Esophagus muscularis mucosa (tissue), 4 donors: Measurements from ENCODE around the gene MUC15. TPM values are rescaled to one million over a fixed set of nuclear protein-coding genes. Genes with fewer than 3 reads are reported as not detected.

Experiments used
- DNase-seq: peaks from one replicate; pipeline ENCODE4 v3.0.0-alpha.2; 2017; ENCODE audit errors: extremely low spot score
- H3K27ac ChIP-seq, 4 donors: fragments of 200-600 bp; sonication (generic); replicated peaks in 1 of 4; 1 replicate in 3 of 4; 2 replicates in 1 of 4; pipeline ENCODE4 v1.5.1; 2016 to 2019; ENCODE audit warnings: mild to moderate bottlenecking in 1 of 4
- H3K27me3 ChIP-seq, 4 donors: fragments of 200-600 bp; sonication (generic); one replicate each; pipeline versions ENCODE4 v1.5.1 to v1.6.0; 2016 to 2019
- H3K36me3 ChIP-seq, 4 donors: fragments of 200-600 bp; sonication (generic); one replicate each; pipeline ENCODE4 v1.5.1; 2016 to 2019
- H3K4me1 ChIP-seq, 4 donors: fragments of 200-600 bp; sonication (generic); one replicate each; pipeline ENCODE4 v1.5.1; 2016 to 2019
- H3K4me3 ChIP-seq, 4 donors: fragments of 200-600 bp; sonication (generic); 1 replicate in 2 of 4; 2 replicates in 2 of 4; pipeline ENCODE4 v1.5.1; 2016 to 2019; ENCODE audit warnings: mild to moderate bottlenecking in 4 of 4, moderate library complexity in 1 of 4
- H3K9me3 ChIP-seq, 4 donors: fragments of 200-600 bp; sonication (generic); 1 replicate in 3 of 4; 2 replicates in 1 of 4; pipeline ENCODE4 v1.5.1; 2016 to 2019
- EP300 ChIP-seq: sonication (generic); formaldehyde crosslinking; IDR thresholded peaks from one replicate; pipeline ENCODE4 v1.6.1; 2017; ENCODE audit warnings: antibody characterized with exemption
- POLR2A ChIP-seq: fragments of 450-650 bp; IDR thresholded peaks from one replicate; pipeline ENCODE4 v1.6.1; 2017; ENCODE audit warnings: antibody characterized with exemption, moderate library complexity, mild to moderate bottlenecking, low read depth
- POLR2AphosphoS5 ChIP-seq, 2 donors: sonication (generic); formaldehyde crosslinking; IDR thresholded peaks; one replicate each; pipeline ENCODE4 v1.6.1; 2017; ENCODE audit warnings: antibody characterized with exemption in 2 of 2
- WGBS: methylation state at CpG from one replicate; pipeline ENCODE4 v1.1.5; 2018; 5-methylcytosine and 5-hydroxymethylcytosine counted together
- intact Hi-C: fragments of 100-400 bp; cut with DNase I; formaldehyde crosslinking; loops from one replicate; pipeline ENCODE4 v1.15.1; 2023
- total RNA-seq, 4 donors: library from RNA; depleted of rRNA; stranded (reverse); fragments of >200 nt; gene quantifications; one replicate each; pipeline versions ENCODE4 v1.1.0 to v1.2.1, GENCODE V29; 2016
- TF ChIP-seq, protein P1 (sequence below), 3 experiments: fragments of 200-600 bp in 2 of 3; fragments of 450-650 bp in 1 of 3; sonication (generic) in 2 of 3; IDR thresholded peaks; one replicate each; pipeline ENCODE4 v1.5.1; 2017 to 2019; ENCODE audit warnings: antibody characterized with exemption in 3 of 3, mild to moderate bottlenecking in 2 of 3, moderate library complexity in 1 of 3

Gene MUC15
- total RNA-seq, 4 donors from 2014 or later, result 0.42 to 12.2 (median 1.3) TPM

DNA sequence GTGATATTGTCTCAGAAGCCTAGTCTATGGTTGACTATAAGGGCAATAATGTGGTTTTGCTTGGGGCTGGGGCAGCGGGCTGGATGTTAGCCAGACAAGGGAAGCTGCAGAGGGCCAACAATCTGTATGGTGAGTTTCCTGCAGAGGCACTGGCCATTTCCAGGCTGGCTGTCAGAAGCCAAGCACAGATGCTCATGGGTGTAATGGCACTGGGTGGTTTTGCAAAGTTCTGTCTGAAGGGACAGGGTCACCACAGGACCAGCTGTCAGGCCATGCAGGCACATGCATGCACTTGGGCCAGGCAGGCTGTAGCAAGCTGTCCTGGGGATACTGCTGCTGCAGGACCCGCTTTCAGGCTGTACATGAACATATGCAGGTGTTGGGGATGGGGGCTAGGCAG is 41.7 kb upstream of the MUC15 start:
- TF ChIP-seq POLR2A, result no peak
- TF ChIP-seq, protein P1, sequence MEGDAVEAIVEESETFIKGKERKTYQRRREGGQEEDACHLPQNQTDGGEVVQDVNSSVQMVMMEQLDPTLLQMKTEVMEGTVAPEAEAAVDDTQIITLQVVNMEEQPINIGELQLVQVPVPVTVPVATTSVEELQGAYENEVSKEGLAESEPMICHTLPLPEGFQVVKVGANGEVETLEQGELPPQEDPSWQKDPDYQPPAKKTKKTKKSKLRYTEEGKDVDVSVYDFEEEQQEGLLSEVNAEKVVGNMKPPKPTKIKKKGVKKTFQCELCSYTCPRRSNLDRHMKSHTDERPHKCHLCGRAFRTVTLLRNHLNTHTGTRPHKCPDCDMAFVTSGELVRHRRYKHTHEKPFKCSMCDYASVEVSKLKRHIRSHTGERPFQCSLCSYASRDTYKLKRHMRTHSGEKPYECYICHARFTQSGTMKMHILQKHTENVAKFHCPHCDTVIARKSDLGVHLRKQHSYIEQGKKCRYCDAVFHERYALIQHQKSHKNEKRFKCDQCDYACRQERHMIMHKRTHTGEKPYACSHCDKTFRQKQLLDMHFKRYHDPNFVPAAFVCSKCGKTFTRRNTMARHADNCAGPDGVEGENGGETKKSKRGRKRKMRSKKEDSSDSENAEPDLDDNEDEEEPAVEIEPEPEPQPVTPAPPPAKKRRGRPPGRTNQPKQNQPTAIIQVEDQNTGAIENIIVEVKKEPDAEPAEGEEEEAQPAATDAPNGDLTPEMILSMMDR (IDR thresholded peaks at IDR 0.05), result no peak
- TF ChIP-seq POLR2AphosphoS5 (IDR thresholded peaks at IDR 0.05), result no peak
- no peak for TF ChIP-seq EP300
- intact Hi-C loops, result no loop called here
- no peaks in the 10 kb centered on the region for H3K27me3 ChIP-seq
- no peaks in the 10 kb centered on the region for H3K4me1 ChIP-seq
- WGBS, result 52% methylated on average over 2 of the region's 2 CpGs
- DNase-seq, result no peak
- H3K27ac ChIP-seq, result no peak overlapping the region
- H3K4me3 ChIP-seq, result no peak overlapping the region
- H3K9me3 ChIP-seq, result peaks cover 0 to 4% (median 0%) of the 10 kb centered on the region in 4 donors
- H3K36me3 ChIP-seq, result no peaks in the 10 kb centered on the region

- TF ChIP-seq POLR2AphosphoS5 (IDR thresholded peaks at IDR 0.05) (no peak), EP300 (no peak), POLR2A (no peak)
- TF ChIP-seq, protein P1 (IDR thresholded peaks at IDR 0.05), result no peak
- Histone ChIP-seq H3K27ac (no peak overlapping the region), H3K4me3 (no peak overlapping the region), H3K27me3 (no peaks in the 10 kb centered on the region), H3K9me3 (peaks cover 0 to 4% (median 0%) of the 10 kb centered on the region in 4 donors), H3K36me3 (no peaks in the 10 kb centered on the region), H3K4me1 (no peaks in the 10 kb centered on the region)
- DNase-seq, result no peak
- intact Hi-C loops, result no loop called here
- 95% methylated on average over 6 of the region's 9 CpGs for WGBS
Measured at GRCh38 chr11:26608507-26609146, 36.6 kb upstream of the MUC15 start.

GRCh38 chr11:26607725-26608506 is 35.9 kb upstream of the MUC15 start:
- DNase-seq, result no peak
- TF ChIP-seq, protein P1 (IDR thresholded peaks at IDR 0.05), result no peak
- TF ChIP-seq POLR2AphosphoS5 (IDR thresholded peaks at IDR 0.05) (no peak), EP300 (no peak), POLR2A (no peak)
- Histone ChIP-seq H3K27ac (no peak overlapping the region), H3K4me3 (no peak overlapping the region), H3K27me3 (no peaks in the 10 kb centered on the region), H3K36me3 (no peaks in the 10 kb centered on the region), H3K4me1 (no peaks in the 10 kb centered on the region), H3K9me3 (peaks cover 0 to 4% (median 0%) of the 10 kb centered on the region in 4 donors)
- 95% methylated on average over 7 of the region's 7 CpGs for WGBS
- intact Hi-C loops, result no loop called here

GRCh38 chr11:26599876-26600434 is 27.9 kb upstream of the MUC15 start:
- intact Hi-C loops, result no loop called here
- 85% methylated on average over 3 of the region's 4 CpGs for WGBS
- no peaks in the 10 kb centered on the region for H3K9me3 ChIP-seq
- no peak for DNase-seq
- TF ChIP-seq POLR2AphosphoS5 (IDR thresholded peaks at IDR 0.05), result no peak
- no peaks in the 10 kb centered on the region for H3K27me3 ChIP-seq
- H3K4me1 ChIP-seq, result no peaks in the 10 kb centered on the region
- H3K36me3 ChIP-seq, result no peaks in the 10 kb centered on the region
- no peak overlapping the region for H3K27ac ChIP-seq
- H3K4me3 ChIP-seq, result no peak overlapping the region

DNA sequence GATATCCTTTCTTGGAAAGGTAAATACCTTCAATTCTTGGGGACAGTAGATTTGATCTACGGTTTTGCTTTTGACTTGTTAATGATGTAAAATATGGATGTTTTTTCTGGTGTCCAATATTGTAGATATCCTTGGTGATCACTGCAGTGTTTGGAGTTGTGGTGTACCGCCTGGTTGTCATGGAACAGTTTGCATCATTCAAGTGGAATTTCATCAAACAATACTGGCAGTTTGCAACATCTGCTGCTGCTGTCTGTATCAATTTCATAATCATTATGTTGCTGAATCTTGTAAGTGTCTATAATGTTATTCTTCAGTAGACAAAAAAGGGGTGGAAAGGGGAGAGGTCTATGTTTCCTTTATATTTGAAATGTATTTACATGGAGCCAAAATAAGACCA is 27.4 kb upstream of the MUC15 start:
- Histone ChIP-seq H3K4me1 (no peaks in the 10 kb centered on the region), H3K27me3 (no peaks in the 10 kb centered on the region), H3K9me3 (no peaks in the 10 kb centered on the region), H3K36me3 (no peaks in the 10 kb centered on the region), H3K27ac (no peak overlapping the region), H3K4me3 (no peak overlapping the region)
- intact Hi-C loops, result no loop called here
- DNase-seq, result no peak
- WGBS, result 77% methylated on average over 2 of the region's 2 CpGs
- TF ChIP-seq, protein P1 (IDR thresholded peaks at IDR 0.05), result no peak
- TF ChIP-seq EP300 (no peak), POLR2AphosphoS5 (IDR thresholded peaks at IDR 0.05) (no peak), POLR2A (no peak)
